ENCODE results near the gene ARMC6.

ARMC6 gene

GRCh38 chr19:19062454-19063182 is 29.2 kb downstream of the ARMC6 start:
- TF ChIP-seq CTCF (IDR thresholded peaks at IDR 0.05): no peak

DNA sequence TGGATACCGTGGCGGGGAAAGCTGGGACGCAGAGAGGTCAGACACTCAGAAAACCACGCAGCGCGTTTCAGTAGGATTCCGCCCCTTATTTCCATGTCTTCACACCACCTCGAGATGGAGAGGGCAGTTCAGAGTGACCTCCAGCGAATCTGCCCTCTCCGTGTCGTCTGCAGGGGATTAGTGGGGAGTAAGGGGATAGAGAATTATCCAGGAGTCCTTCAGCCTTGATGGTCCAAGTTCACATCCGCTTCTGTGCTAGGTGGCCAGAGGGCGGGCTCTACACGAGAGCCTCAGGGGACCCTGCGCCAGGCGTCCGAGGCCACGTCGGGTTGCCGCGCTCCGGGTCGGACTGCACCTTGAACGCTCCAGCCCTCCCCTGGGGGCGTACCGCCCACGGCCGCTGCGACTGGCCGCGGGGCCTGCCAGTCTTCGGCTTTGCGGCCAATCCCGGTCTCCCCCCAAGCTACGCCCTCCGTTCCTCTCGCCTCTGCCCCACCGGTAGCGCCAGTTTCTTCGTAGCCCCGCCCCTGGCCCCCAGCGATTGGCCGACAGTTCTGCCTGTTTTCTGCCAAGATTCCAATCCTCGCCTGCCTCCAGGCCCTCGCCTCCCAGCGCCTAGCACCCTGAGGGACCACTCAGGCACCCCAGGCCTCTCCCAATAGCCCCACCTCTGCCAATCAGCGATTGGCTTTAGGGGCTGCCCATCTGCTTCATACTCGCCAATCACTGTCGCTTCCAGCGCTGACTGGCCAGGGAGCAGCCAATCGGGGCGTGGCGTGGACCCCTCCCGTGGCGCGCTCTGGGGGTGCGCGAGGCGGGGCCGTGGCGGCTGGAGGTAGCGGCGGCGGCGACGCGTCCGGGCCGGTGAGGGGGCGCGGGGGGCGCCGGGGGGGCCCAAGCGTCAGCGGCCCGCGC is 30.0 kb downstream of the ARMC6 start, which contains the start of gene SLC25A42:
Gene SLC25A42 (plus strand): TSS at position 812 of the 915 bp plus-strand sequence. CDS start 32,131 bp downstream, outside the sequence.
- TF ChIP-seq CTCF (IDR thresholded peaks at IDR 0.05): no peak

DNA sequence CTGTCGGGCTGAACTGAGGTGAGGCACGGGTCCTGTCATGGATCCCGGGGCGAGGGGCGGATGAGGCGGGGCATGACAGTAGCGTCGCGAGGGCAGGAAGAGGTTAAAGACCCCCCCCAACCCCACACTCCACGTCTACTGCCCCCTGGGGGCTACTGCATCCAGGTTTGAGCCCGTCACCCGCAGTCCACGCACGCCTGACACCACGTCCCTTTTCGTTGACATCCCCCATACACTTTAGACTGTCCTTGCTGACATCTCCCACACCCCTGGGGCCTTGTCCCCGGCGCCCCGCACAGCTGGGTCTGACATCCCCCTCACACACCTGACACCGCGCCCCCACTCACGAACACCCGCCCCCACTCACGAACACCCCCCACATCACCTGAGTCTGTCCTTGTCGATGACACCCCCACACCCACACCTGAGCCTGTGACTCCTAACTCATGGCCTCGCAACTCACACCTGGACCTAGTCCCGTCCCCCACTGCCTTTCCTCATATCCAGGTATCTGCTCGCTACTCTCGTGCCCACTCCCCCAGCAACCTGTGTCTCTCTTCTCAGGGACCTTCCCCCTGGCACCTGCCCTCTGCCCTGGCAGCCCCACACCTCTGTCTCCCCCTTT is 30.8 kb downstream of the ARMC6 start:
- TF ChIP-seq CTCF (IDR thresholded peaks at IDR 0.05): no peak; the same call in 1 of the 2 replicates

GRCh38 chr19:19064811-19065745 is 31.7 kb downstream of the ARMC6 start:
- TF ChIP-seq CTCF (IDR thresholded peaks at IDR 0.05): no peak

DNA sequence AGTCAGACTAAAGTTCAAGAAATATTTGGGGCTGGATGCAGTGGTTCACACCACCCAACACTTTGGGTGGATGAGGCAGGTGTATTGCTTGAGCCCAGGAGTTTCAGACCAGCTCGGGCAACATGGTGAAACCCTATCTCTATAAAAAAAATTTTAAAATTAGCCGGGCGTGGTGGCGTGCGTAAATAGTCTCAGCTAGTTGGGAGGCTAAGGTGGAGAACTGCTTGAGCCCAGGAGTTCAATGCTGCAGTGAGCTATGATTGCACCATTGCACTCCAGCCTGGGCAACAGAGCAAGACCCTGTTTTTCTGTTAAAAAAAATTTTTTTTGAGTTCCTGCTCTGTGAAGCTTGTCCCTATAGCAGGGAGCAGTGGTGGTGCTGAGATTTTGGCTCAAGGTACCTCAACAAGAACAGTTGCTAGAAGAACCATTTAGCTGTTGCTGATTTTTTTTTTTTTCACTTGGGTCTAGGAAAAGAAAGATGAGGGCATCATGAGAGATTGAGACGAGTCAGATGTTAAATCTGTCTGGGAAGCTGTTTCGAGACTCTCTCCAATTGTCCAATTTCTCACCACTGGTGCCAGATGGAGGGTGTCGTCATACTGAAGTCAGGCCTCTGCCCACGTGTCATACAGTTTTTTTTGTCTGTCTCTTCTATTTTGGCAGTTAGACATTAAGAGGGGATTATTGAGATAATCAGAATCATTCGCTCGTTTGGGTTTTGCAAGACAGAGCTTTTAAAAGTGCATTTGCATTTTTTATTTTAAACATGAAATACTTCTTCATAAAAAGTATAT is 34.1 kb downstream of the ARMC6 start:
- no peak for TF ChIP-seq CTCF (IDR thresholded peaks at IDR 0.05)

DNA sequence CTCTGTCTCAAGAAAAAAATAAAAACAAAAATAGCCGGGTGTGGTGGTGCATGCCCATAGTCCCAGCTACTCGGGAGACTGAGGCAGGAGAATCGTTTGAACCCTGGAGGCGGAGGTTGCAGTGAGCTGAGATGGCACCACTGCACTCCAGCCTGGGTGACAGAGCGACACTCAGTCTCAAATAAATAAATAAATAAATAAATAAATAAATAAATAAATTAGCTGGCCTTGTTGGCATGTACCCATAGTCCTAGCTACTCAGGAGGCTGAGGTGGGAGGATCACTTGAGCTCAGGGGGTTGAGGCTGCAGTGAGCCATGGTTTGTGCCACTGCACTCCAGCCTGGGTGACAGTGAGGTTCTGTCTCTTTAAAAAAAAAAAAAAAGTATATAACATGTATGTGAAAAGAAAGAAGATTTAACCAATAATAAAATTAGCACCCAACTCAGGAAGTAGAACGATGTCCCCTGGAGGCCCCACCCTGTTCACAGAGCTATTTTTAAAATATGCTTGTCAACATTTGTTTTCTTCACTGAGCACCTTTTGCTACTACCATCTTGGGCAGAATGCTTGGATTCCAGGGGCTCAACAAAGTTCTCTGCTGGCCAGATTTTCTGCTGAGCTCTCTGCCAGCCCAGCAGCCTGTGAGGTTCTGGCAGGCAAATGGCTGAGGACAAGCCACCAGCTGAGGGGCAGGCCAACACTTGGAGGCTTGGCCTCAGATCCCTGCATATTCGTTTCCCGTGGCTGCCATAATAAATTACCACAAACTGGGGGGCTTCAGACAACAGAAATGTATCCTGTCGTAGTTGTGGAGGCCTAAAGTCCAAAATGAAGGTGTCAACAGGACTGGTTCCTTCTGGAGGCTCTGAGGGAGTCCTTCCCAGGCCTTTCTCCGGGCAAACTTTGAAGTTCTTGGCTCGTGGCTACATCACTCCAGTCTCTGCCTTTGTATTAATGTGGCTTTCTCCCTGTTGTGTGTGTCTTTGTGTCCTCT is 35.6 kb downstream of the ARMC6 start:
- no peak for TF ChIP-seq CTCF (IDR thresholded peaks at IDR 0.05)

Measured in LNCAP (cell line).